HG02970 (cell line): ENCODE measurements around the gene EYA2.

Experiments
- ATAC-seq: cut with Tn5 transposase; IDR thresholded peaks from one replicate; pipeline ENCODE4 v1.9.1; 2021; ENCODE audit warnings: mild to moderate bottlenecking, moderate library complexity, moderate number of reproducible peaks; ENCODE audit not compliant: unreplicated experiment, low FRiP score

EYA2 gene

DNA sequence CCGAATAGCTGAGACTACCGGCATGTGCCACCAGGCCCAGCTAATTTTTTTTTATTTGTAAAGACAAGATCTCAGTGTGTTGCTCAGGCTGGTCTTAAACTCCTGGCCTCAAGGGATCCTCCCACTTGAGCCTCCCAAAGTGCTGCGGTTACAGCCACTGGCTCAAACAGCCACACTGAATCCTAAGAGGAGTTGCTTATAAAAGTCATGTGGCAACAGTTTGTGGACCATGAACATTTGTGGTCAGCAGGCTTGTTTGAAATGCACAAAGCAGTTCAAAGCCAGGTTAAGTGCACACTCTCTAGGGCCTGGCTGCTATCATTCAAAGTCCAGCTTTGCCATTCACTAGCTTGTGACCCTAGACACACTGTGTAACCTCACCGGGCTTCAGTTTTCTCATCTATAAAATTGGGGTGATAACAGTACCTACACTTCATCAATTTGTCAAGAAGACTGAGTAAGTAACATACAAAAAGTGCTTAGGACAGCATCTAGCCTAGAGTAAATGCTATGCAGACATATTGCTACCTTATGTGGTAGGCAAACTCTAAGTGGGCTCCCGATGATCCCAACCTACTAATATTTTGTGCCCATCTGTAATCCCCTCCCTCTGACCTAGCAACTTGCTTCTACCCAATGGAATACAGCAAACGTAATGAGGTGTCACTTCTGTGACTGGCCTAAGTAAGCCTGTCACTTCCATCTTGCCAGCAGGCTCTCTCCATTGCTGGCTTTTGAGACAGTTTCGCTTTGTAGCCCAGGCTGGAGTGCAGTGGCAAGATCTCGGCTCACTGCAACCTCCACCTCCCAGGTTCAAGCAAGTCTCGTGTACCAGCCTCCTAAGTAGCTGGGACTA lies 338.9 kb downstream of the EYA2 start:
- no peak for ATAC-seq

DNA sequence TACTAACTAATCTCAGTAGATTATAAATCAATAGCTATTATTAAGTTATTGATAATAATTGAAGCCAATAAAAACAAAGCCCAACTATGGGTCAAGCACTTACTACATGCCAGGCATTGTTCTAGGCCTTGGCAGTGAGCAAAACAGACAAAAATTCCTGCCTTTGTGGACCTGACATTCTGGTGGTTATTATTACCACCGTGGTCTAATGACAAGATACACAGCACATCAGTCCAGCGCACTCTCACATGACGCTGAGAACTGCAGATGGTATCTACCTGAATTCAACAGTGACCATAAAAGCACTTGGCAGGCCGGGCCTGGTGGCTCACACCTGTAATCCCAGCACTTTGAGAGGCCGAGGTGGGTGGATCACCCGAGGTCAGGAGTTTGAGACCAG lies 340.5 kb downstream of the EYA2 start:
- ATAC-seq: no peak

DNA sequence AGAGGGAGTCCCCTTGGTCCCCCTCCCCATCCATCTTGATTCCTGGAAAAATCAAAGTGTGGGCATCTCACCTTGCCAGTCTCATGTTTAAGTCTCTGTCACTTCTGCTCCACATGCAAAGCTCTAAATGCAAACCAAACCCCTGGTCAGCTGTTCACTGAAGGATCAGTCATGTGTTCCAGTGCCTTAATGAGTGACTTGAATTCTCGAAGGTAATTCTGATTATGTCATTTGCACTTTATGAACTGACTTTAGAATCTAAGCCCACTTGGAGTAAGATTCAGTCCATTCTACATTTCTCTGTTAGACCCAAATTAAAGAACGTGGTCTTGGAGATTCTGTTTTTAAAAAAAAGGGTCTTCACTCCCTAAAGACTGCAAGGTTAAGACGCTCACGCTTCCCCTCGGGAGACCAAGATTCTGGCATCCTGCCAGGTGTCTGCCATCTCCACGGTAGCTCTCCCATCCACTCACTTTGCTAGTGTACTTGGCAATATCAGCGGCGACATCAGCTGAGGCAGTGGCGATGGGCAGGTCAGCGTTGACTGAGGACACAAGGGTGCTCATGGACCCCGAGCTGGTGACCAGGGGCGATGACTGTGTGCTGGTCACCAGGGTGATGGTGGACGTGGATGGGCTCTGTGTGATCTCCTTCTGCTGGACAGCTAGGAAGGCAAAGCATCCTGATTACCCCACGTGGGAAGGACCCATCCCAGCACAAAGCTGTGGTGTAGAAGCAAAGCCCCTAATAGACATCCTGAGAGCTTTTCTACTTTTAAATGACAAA lies 341.4 kb downstream of the EYA2 start:
- no peak for ATAC-seq

DNA sequence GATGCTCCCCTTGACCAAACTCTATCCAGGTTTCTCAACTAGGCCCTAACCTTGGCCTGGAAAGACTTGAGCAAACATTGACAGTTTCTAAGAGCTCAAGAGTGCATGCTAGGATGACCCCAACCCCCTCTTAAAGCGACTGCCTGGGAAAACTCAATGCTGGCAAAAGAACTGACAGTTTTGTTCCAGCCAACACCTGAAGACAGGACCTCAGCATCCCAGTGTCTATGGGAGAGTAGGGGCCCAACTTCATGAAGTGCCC lies 341.9 kb downstream of the EYA2 start:
- no peak for ATAC-seq

DNA sequence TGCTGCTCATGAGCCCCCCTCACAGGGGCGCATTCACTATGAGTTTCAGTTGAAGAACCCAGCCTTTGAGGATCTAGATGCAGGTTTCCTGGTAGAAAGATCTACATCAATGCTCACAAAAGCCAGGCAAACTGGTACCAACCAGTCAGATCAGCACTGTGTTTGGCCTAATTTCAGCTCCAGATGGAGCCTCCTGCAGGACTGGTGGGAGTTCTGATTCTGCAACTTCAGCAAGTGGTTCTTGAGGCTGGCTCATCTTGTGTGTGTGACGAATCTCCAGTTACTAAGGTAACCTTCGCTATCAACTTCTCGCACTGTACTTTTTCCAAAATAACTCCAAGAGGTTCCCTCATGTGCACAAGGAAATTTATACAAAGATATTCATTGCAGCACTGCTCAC lies 343.1 kb downstream of the EYA2 start:
- ATAC-seq: no peak
